ENCODE data around the gene RNF157. TPM values are rescaled to one million over a fixed set of nuclear protein-coding genes. Genes with fewer than 3 reads are reported as not detected.

The RNF157 gene
- total RNA-seq, 1 donor: 4.7 TPM

GRCh38 chr17:76243826-76244679 lies 3.8 kb upstream of the RNF157 start:
- no peak for DNase-seq (ENCODE audit: low read depth)
- no peak overlapping the region for H3K4me3 ChIP-seq (ENCODE audit: low read depth, low read length)
- TF ChIP-seq CTCF (IDR thresholded peaks at IDR 0.05; ENCODE audit: insufficient read depth, low read depth, low read length): no peak

GRCh38 chr17:76241691-76242255 lies 1.5 kb upstream of the RNF157 start:
- no peak for DNase-seq (ENCODE audit: low read depth)
- TF ChIP-seq CTCF (IDR thresholded peaks at IDR 0.05; ENCODE audit: insufficient read depth, low read depth, low read length): no peak
- no peak overlapping the region for H3K4me3 ChIP-seq (ENCODE audit: low read depth, low read length)

DNA sequence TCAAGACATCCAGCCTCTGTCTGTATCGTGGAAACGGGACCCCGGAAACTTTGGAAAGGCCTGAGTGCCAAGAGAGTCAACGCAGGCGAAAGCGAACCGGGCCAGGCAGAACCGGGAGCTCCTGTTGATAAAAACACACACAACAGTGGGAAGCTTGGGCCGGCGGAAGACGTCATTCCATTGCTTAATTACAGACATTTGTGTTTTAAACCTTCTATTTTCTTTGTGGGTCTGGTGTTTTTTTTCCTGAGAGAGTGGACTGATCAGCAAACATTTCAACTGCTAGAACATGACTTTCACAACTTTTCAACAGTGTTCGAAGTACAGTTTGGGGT lies 878 bp upstream of the RNF157 start:
- TF ChIP-seq CTCF (IDR thresholded peaks at IDR 0.05; ENCODE audit: insufficient read depth, low read depth, low read length): no peak
- peak overlapping the region; percentile 71 for H3K4me3 ChIP-seq (ENCODE audit: low read depth, low read length)
- peak; percentile 56 for DNase-seq (ENCODE audit: low read depth)

GRCh38 chr17:76239538-76240274 lies 587 bp downstream of the RNF157 start:
- TF ChIP-seq CTCF (IDR thresholded peaks at IDR 0.05; ENCODE audit: insufficient read depth, low read depth, low read length): no peak
- H3K4me3 ChIP-seq (ENCODE audit: low read depth, low read length): peak overlapping the region; percentile 42
- no peak for DNase-seq (ENCODE audit: low read depth)

- DNase-seq (ENCODE audit: low read depth): no peak
- no peak for TF ChIP-seq CTCF (IDR thresholded peaks at IDR 0.05; ENCODE audit: insufficient read depth, low read depth, low read length)
- no peak overlapping the region for H3K4me3 ChIP-seq (ENCODE audit: low read depth, low read length)
Observed at GRCh38 chr17:76238847-76239537, 1.3 kb downstream of the RNF157 start.

- DNase-seq (ENCODE audit: low read depth): no peak
- TF ChIP-seq CTCF (IDR thresholded peaks at IDR 0.05; ENCODE audit: insufficient read depth, low read depth, low read length): no peak
- no peak overlapping the region for H3K4me3 ChIP-seq (ENCODE audit: low read depth, low read length)
Observed at GRCh38 chr17:76237859-76238313, 2.4 kb downstream of the RNF157 start.

All from fibroblast of villous mesenchyme (primary cell).